ENCODE data around the gene LDAF1. TPM values are rescaled to one million over a fixed set of nuclear protein-coding genes. Genes with fewer than 3 reads are reported as not detected.

LDAF1 gene
- total and polyA plus RNA-seq, 10 of the 15 experiments (the other 5 are each of a cell fraction or from before 2014, with no cell fraction given), result 4.6 to 21.4 (median 6.6) TPM

DNA sequence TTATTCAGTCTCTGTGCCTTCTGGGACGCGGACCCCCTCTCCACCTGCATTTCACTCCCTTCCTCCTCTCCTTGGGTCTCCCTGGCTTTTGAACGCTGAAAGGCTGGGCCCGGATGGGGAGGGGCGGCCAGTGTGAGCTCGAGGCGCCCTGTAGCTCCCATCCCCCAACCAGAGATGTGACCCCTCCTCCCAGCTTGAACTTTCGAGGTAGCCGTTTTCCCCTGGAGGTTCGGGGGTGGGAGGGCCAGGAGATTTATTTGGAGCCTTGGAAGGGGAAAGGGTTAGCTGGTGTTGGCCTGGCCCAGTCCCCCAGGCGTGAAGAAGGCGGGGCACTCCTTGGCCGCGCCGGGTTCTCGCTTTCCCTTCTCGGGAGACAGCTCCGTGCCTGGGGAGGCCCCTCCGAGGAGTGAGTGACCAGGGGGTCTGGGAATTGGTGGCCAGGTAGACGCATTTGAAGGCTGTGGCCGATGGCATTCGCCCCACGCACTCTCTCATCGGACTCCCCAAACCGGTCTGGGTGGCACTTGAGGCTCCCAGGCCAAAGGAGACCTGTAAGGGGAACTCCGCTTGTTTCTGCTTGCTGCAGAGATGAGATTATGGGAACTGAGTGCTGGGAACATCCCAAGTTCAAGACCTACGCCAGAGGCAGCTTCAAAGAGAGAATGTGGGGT, 942 bp downstream of the LDAF1 start (continued):
- TF ChIP-seq NFYA (IDR thresholded peaks at IDR 0.05; ENCODE audit: borderline replicate concordance, low read depth, low read length), result no peak
- TF ChIP-seq LARP7 (IDR thresholded peaks at IDR 0.05), result 0 out of 2 replicates have a peak, but pooled peaks have one; percentile 54
- TF ChIP-seq MEF2B (IDR thresholded peaks at IDR 0.05; ENCODE audit: partially characterized antibody, poor library complexity, severe bottlenecking), result no peak
- no peak for TF ChIP-seq PRDM15 (CRISPR knock-in tag; IDR thresholded peaks at IDR 0.05)
- no peak for TF ChIP-seq TARDBP (IDR thresholded peaks at IDR 0.05; ENCODE audit: borderline replicate concordance)
- TF ChIP-seq, protein P1, sequence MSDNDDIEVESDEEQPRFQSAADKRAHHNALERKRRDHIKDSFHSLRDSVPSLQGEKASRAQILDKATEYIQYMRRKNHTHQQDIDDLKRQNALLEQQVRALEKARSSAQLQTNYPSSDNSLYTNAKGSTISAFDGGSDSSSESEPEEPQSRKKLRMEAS (IDR thresholded peaks at IDR 0.05; ENCODE audit: low read depth, low read length), result no peak
- TF ChIP-seq MTA2 (IDR thresholded peaks at IDR 0.05; ENCODE audit: low read depth), result 0 out of 2 replicates have a peak, but pooled peaks have one; percentile 19
- TF ChIP-seq RUNX3 (IDR thresholded peaks at IDR 0.05; ENCODE audit: low read length), result no peak
- no peak for TF ChIP-seq POLR2AphosphoS5 (IDR thresholded peaks at IDR 0.05; ENCODE audit: low read length)
- TF ChIP-seq ELK1 (IDR thresholded peaks at IDR 0.05; ENCODE audit: low read depth, low read length), result no peak
- no peak for TF ChIP-seq SMAD5 (IDR thresholded peaks at IDR 0.05; ENCODE audit: low read depth)
- TF ChIP-seq, protein P2, sequence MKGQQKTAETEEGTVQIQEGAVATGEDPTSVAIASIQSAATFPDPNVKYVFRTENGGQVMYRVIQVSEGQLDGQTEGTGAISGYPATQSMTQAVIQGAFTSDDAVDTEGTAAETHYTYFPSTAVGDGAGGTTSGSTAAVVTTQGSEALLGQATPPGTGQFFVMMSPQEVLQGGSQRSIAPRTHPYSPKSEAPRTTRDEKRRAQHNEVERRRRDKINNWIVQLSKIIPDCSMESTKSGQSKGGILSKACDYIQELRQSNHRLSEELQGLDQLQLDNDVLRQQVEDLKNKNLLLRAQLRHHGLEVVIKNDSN (IDR thresholded peaks at IDR 0.05; ENCODE audit: borderline replicate concordance, extremely low read length, insufficient read depth, low read depth, low read length), result no peak
- no peak for TF ChIP-seq HDGF (IDR thresholded peaks at IDR 0.05)
- no peak for TF ChIP-seq WRNIP1 (IDR thresholded peaks at IDR 0.05; ENCODE audit: borderline replicate concordance, low read depth, low read length)
- TF ChIP-seq ZNF592 (IDR thresholded peaks at IDR 0.05), result no peak
- TF ChIP-seq POU2F2 (IDR thresholded peaks at IDR 0.05; ENCODE audit: borderline replicate concordance, low read depth, low read length), result no peak
- TF ChIP-seq RBBP5 (conservative IDR thresholded peaks at IDR 0.05), result no peak
- TF ChIP-seq MXI1 (IDR thresholded peaks at IDR 0.05; ENCODE audit: low read depth, low read length), result peak; percentile 67
- TF ChIP-seq NFYB (IDR thresholded peaks at IDR 0.05; ENCODE audit: insufficient read depth, low read depth, low read length), result no peak
- TF ChIP-seq SREBF2 (IDR thresholded peaks at IDR 0.05; ENCODE audit: low read length), result no peak
- 0 out of 2 replicates have a peak, but pooled peaks have one; percentile 26 for TF ChIP-seq SMARCA5 (IDR thresholded peaks at IDR 0.05)
